Lower lobe of right lung (tissue), 2 donors: ENCODE measurements around the gene GARIN6. TPM values are rescaled to one million over a fixed set of nuclear protein-coding genes. Genes with fewer than 3 reads are reported as not detected.

Experiments used
- ATAC-seq, 2 donors: fragments of 200-7000 bp; cut with Tn5 transposase; one replicate each; pipeline ENCODE4 v1.9.1; 2020 to 2022; ENCODE audit warnings: mild to moderate bottlenecking in 2 of 2, moderate library complexity in 2 of 2
- DNase-seq: peaks from one replicate; pipeline ENCODE4 v3.0.0-alpha.2; 2020
- H3K27ac ChIP-seq: fragments of 200-600 bp; one replicate; pipeline ENCODE4 v1.8.0; 2022
- H3K27me3 ChIP-seq: fragments of 200-600 bp; one replicate; pipeline ENCODE4 v1.8.0; 2022; ENCODE audit warnings: low read depth
- H3K36me3 ChIP-seq: fragments of 200-600 bp; one replicate; pipeline ENCODE4 v1.8.0; 2022; ENCODE audit warnings: mild to moderate bottlenecking
- H3K4me1 ChIP-seq: fragments of 200-600 bp; one replicate; pipeline ENCODE4 v1.8.0; 2022
- H3K4me3 ChIP-seq: fragments of 200-600 bp; one replicate; pipeline ENCODE4 v1.8.0; 2022; ENCODE audit warnings: mild to moderate bottlenecking
- H3K9me3 ChIP-seq: fragments of 200-600 bp; one replicate; pipeline ENCODE4 v1.8.0; 2022
- CTCF ChIP-seq: fragments of 200-600 bp; IDR thresholded peaks from one replicate; pipeline ENCODE4 v1.8.0; 2022; ENCODE audit warnings: antibody characterized with exemption, mild to moderate bottlenecking
- intact Hi-C: fragments of 100-400 bp; cut with DNase I; formaldehyde crosslinking; loops from one replicate; pipeline ENCODE4 v1.11.0; 2022
- total RNA-seq: library from RNA; stranded (reverse); fragmentation: NEBNext Ultra II Directional; extraction: Animal tissue kit (Norgen Biotek cat#: 25700); gene quantifications from one replicate; pipeline ENCODE4 v1.2.1, GENCODE V29; 2021
- donor health status: DM: no; HTN: yes; CAD: no; lungs with severe emphysema.

GARIN6 gene
- total RNA-seq, 1 donor from 2014 or later = not detected

- Histone ChIP-seq H3K9me3 (no peaks in the 10 kb centered on the region), H3K4me1 (no peaks in the 10 kb centered on the region), H3K27ac (no peak overlapping the region), H3K36me3 (no peaks in the 10 kb centered on the region), H3K4me3 (no peak overlapping the region), H3K27me3 (no peaks in the 10 kb centered on the region)
- no peak for TF ChIP-seq CTCF
- intact Hi-C loops = no loop called here
- no peak for DNase-seq
- no peak for ATAC-seq
Observed at GRCh38 chr12:99644629-99645028, 2.9 kb upstream of the GARIN6 start.

DNA sequence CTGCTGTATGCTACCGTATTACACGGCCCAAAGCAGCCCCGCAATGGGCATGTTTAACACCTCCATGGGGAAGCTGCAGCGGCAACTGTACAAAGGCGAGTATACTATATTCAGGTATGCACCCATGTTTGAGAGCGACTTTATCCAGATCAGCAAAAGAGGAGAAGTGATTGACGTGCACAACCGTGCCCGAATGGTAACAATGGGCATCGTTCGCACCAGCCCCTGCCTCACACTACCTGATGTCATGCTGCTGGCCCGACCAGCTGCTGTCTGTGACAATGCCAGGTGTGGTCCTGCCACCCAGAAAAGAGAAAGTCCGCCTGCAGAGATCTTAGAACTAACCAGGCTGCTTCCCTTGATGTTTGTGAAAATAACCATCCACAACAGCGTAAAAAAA lies 630 bp downstream of the GARIN6 start:
- Histone ChIP-seq H3K27me3 (no peaks in the 10 kb centered on the region), H3K27ac (no peak overlapping the region), H3K9me3 (no peaks in the 10 kb centered on the region), H3K36me3 (no peaks in the 10 kb centered on the region), H3K4me3 (no peak overlapping the region), H3K4me1 (no peaks in the 10 kb centered on the region)
- no peak for ATAC-seq
- TF ChIP-seq CTCF = no peak
- no peak for DNase-seq
- intact Hi-C loops = no loop called here

- Histone ChIP-seq H3K36me3 (no peaks in the 10 kb centered on the region), H3K4me1 (no peaks in the 10 kb centered on the region), H3K4me3 (no peak overlapping the region), H3K27ac (no peak overlapping the region), H3K27me3 (no peaks in the 10 kb centered on the region), H3K9me3 (no peaks in the 10 kb centered on the region)
- TF ChIP-seq CTCF = no peak
- ATAC-seq (no peak), DNase-seq (no peak)
- intact Hi-C loops = no loop called here
Observed at GRCh38 chr12:99649551-99649950, 2.0 kb downstream of the GARIN6 start.

DNA sequence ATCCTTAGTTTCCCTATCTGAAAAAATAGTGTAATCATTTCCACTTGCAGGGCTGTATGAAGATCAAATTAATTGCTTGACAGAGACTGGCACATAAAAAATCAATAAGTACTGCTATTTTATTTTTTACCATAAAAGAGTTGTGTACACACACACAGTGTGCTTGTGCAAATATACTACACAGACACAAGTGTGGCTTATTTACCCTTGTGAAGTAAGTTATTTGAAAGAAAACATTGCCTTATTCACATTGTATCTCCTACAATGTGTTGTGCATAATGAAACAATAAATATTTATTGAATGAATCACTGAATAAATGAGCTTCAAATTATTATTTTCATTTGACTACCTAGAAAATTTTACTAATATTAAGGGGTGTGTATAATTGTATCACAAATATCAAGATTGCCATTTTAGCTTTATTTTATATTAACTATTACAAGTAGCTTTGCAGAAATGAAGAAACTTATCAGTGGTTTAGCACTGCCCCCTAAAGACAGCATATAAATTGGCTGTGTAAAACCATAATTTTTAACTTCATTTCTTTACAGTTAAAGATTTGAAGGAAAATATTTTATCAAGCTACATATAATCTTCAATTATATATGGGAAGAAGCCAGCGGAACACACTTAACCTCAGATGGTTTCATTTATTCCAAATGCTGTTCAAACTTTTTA lies 11.3 kb downstream of the GARIN6 start:
- H3K4me1 ChIP-seq = no peaks in the 10 kb centered on the region
- ATAC-seq = no peak
- H3K9me3 ChIP-seq = no peaks in the 10 kb centered on the region
- no peaks in the 10 kb centered on the region for H3K36me3 ChIP-seq
- intact Hi-C loops = no loop called here
- no peak overlapping the region for H3K4me3 ChIP-seq
- TF ChIP-seq CTCF = no peak
- H3K27ac ChIP-seq = no peak overlapping the region
- DNase-seq = no peak
- no peaks in the 10 kb centered on the region for H3K27me3 ChIP-seq

- DNase-seq (no peak), ATAC-seq (no peak)
- Histone ChIP-seq H3K9me3 (peaks cover 5% of the 10 kb centered on the region), H3K4me1 (no peaks in the 10 kb centered on the region), H3K27ac (no peak overlapping the region), H3K36me3 (no peaks in the 10 kb centered on the region), H3K27me3 (no peaks in the 10 kb centered on the region), H3K4me3 (no peak overlapping the region)
- TF ChIP-seq CTCF = no peak
- intact Hi-C loops = no loop called here
Observed at GRCh38 chr12:99670635-99671034, 23.1 kb downstream of the GARIN6 start.
